GM13977 (cell line): ENCODE results near the gene SLC12A9.
A peak's percentile ranks its signal among the peaks of the same experiment; 100 is the strongest.

Experiments used
- DNase-seq: peaks from one replicate; pipeline ENCODE4 v3.0.0; 2012; ENCODE audit warnings: low spot score
- in situ Hi-C: fragments of 300-500 bp; cut with MboI; formaldehyde crosslinking; loops from one replicate; pipeline ENCODE4 v1.12.0; 2022; ENCODE audit warnings: low sequenced_read_pairs, low pct_unique_long_range_greater_than_20kb, mixed read lengths, inconsistent platforms; ENCODE audit not compliant: unreplicated experiment
- TF ChIP-seq, protein P1 (sequence below): IDR thresholded peaks from 2 replicates; pipeline ENCODE4 v1.5.1; 2012; ENCODE audit warnings: mild to moderate bottlenecking, control low read depth; ENCODE audit not compliant: insufficient read depth; ENCODE audit errors: extremely low read depth, missing control alignments

The SLC12A9 gene

DNA sequence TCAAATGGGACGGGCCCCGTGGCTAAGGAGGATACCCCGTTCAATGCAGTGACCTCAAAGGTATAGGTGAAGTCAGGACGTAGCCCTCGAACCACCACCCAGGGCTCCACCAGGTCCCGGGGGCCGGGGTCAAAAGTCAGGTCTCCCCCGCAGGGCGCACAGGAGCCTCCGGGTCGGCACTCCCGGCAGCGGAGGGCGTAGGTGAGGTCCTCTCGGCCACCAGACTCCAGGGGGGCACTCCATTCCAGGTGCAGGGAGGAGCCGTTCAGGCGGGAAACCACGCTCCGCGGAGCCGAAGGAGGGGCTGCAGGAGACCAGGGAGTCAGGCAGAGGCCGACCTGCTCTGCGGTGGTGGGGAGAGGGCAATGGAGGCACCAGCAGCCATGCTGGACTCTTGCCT, 32.9 kb upstream of the SLC12A9 start:
- in situ Hi-C loops = no loop called here
- no peak for DNase-seq
- TF ChIP-seq, protein P1, sequence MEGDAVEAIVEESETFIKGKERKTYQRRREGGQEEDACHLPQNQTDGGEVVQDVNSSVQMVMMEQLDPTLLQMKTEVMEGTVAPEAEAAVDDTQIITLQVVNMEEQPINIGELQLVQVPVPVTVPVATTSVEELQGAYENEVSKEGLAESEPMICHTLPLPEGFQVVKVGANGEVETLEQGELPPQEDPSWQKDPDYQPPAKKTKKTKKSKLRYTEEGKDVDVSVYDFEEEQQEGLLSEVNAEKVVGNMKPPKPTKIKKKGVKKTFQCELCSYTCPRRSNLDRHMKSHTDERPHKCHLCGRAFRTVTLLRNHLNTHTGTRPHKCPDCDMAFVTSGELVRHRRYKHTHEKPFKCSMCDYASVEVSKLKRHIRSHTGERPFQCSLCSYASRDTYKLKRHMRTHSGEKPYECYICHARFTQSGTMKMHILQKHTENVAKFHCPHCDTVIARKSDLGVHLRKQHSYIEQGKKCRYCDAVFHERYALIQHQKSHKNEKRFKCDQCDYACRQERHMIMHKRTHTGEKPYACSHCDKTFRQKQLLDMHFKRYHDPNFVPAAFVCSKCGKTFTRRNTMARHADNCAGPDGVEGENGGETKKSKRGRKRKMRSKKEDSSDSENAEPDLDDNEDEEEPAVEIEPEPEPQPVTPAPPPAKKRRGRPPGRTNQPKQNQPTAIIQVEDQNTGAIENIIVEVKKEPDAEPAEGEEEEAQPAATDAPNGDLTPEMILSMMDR = no peak

DNA sequence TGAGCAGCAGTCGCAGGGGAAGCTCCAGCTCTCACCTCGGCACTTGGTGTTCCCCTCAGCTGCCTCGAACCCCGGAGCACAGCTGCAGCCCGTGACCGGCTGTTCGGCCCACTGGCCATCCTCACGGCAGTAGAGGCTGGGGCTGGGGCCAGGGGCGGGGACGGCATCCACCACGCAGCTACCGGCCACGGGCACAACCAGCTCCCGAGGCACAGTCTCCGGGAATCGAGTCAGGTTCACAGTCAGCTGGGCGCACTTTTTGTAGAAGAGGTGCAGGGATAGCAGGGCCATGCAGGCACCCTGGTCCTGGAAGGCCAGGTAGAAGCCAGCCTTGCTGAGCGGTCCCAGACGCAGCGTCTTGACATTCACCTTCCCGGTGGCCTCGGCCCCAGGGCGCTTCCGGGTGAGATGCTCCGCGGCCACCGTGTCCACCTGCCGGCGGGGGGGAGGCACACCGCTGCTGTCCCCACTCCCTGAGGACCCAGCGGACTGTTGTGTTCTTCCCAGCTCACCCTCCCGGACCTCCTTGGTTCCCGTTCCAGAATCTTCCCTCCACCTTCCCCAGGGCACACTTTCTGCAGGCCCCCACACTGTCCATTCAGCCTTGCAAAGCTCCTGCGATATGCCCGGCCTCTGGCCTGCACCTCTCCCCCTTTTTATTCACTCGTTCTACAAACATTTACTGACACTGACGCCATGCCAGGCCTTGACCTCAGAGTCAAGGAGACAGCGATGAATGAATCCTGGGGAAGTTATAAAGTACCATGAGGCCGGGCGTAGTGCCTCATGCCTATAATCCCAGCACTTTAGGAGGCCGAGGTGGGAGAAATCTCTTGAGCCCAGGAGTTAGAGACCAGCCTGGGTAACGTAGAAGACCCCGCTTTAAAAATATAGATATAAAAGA, 30.0 kb upstream of the SLC12A9 start:
- in situ Hi-C loops = no loop called here
- TF ChIP-seq, protein P1 = no peak
- peak; percentile 8 for DNase-seq

DNA sequence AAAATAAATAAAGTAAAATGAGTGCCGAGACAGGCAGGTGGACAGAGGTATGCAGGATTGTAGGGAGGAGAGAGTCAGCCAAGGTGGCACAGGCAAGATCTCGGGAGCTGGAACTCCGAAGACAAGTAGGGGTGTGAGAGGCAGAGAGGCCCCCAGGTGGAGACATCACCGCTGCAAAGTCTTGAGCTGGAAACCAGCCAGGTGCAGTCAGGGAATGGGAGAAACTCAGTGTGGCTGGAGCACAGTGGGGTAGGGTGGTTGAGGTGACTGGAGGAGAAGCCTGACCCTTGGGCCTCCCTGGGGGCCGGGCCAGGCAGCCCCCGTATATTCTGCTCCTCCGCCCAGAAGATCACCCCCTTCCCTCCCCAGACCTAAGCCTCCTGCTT, 29.4 kb upstream of the SLC12A9 start:
- TF ChIP-seq, protein P1 = no peak
- in situ Hi-C loops = no loop called here

DNA sequence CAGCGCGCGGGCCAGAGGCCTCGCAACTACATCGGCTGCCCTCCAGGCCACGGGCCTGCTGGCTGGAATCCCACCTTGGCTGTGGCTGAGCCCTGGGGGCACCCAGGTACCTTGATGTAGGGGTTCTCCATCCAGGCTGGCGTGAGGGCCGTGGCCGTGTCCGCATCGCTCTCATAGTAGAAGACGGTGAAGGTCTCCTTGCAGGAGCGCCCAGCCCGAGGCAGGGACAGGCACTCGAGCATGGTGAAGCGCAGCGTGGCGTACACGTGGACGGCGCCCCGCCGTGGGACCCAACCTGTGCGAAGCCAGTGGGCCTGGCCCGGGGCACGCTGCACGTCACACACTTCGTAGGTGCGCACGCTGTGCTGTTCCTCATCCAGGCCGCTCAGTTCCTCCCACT, 29.0 kb upstream of the SLC12A9 start:
- in situ Hi-C loops = no loop called here
- no peak for DNase-seq
- TF ChIP-seq, protein P1 = no peak

More for the DNA sequence above, 29.4 kb upstream of the SLC12A9 start:
- DNase-seq = no peak

DNA sequence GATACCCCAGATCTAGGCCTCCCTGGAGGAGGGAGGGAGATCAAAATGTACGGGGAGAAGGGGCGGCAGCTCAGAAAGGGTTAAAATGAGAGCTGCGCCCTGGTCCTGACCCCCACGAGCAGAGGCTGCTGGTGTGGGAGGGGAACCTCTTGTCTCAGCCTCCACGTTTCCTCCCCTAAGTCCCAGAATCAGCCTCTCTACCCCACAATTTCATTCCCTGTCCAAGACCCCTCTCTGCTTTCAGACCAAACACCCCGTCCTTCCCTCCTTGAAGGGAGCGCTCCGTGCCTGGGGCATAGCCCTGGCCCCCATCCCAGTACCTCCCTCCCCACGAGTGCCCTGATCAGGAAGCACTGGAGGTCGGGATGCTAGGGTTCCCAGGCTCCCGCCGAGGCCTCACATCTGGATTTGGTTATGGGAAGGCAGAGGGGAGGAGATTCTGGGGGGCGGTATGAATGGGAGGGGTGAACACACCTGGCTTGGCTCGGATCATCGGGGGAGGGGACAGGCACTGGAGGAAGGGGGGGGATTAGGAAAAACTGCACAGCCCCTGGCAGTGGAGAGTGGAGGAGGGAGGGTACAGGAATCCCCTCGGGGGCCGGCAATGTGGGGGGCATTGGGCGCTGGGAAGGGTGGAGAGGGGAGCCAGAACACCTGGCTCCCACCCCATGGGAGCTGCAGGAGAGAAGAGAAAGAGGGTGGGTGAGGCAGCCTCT, 27.9 kb upstream of the SLC12A9 start:
- TF ChIP-seq, protein P1 = no peak
- in situ Hi-C loops = no loop called here
- no peak for DNase-seq

DNA sequence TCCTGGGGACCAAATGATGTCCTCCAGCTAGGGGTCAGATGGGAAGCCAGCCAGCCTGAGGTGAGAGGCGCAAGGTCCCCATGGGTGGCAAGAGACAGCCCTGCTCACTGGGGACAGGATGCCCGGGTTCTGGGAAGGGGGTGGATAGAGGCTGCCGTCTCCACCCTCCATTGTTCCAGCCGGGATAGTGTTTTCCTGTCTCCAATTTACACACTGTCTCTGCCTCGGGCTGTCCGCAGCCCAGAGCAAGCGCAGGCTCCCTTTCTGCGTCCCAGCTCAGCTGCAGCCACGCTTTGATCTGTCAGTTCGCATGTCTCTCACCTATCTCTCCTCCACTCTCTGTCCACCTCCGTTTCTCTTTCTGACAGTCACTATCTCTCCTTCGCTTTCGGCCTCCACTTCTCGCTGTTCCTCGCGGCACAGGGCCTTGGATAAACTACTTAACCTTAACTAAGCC, 27.3 kb upstream of the SLC12A9 start:
- TF ChIP-seq, protein P1 = no peak
- DNase-seq = peak; percentile 11
- in situ Hi-C loops = no loop called here
